Astrocyte (in vitro differentiated cells and primary cell): ENCODE measurements around the gene GRK5. TPM values are rescaled to one million over a fixed set of nuclear protein-coding genes. Genes with fewer than 3 reads are reported as not detected.

Source experiments
- DNase-seq: peaks from one replicate; pipeline ENCODE4 v3.0.0-alpha.2; 2010; ENCODE audit warnings: low read depth
- FAIRE-seq: peaks from 2 replicates; lab custom pipeline; 2011; peaks lifted over from hg19 to GRCh38; lab: Jason Lieb, UNC
- H2AFZ ChIP-seq: 2 replicates; pipeline ENCODE4 v1.6.0; 2012; ENCODE audit warnings: low read depth, low read length, inconsistent platforms
- H3K27ac ChIP-seq: 2 replicates; pipeline ENCODE4 v1.5.1; 2011; ENCODE audit warnings: low read depth, low read length, inconsistent platforms
- H3K27me3 ChIP-seq: 2 replicates; pipeline ENCODE4 v1.6.0; 2011; ENCODE audit warnings: low read length, inconsistent platforms; ENCODE audit not compliant: insufficient read depth
- H3K36me3 ChIP-seq: 2 replicates; pipeline ENCODE4 v1.5.1; 2011; ENCODE audit warnings: low read length, inconsistent platforms; ENCODE audit not compliant: insufficient read depth
- H3K4me1 ChIP-seq: 2 replicates; pipeline ENCODE4 v1.5.1; 2011; ENCODE audit warnings: low read length, inconsistent platforms; ENCODE audit not compliant: insufficient read depth
- H3K4me2 ChIP-seq: 2 replicates; pipeline ENCODE4 v1.6.0; 2012; ENCODE audit warnings: low read length, inconsistent platforms
- H3K4me3 ChIP-seq: 2 replicates; pipeline ENCODE4 v1.5.1; 2011; ENCODE audit warnings: low read depth, mild to moderate bottlenecking, low read length, inconsistent platforms; ENCODE audit not compliant: insufficient read depth
- H3K79me2 ChIP-seq: 2 replicates; pipeline ENCODE4 v1.6.0; 2012; ENCODE audit warnings: mild to moderate bottlenecking, low read length, inconsistent platforms; ENCODE audit not compliant: insufficient read depth
- H3K9ac ChIP-seq: 2 replicates; pipeline ENCODE4 v1.6.0; 2012; ENCODE audit warnings: mild to moderate bottlenecking, low read length, inconsistent platforms
- H3K9me3 ChIP-seq: 2 replicates; pipeline ENCODE4 v1.5.1; 2012; ENCODE audit warnings: low read depth, mild to moderate bottlenecking, low read length, inconsistent platforms; ENCODE audit not compliant: insufficient read depth
- H4K20me1 ChIP-seq: 2 replicates; pipeline ENCODE4 v1.6.0; 2012; ENCODE audit warnings: low read length, inconsistent platforms; ENCODE audit not compliant: insufficient read depth
- H3K27ac Mint-ChIP-seq: one replicate; pipeline ENCODE4 v1.8.0; 2021; ENCODE audit warnings: mild to moderate bottlenecking, mixed read lengths; ENCODE audit not compliant: unreplicated experiment
- H3K27me3 Mint-ChIP-seq: one replicate; pipeline ENCODE4 v1.8.0; 2021; ENCODE audit warnings: low read depth, mixed read lengths; ENCODE audit not compliant: unreplicated experiment
- H3K36me3 Mint-ChIP-seq: one replicate; pipeline ENCODE4 v1.8.0; 2021; ENCODE audit warnings: low read depth, mixed read lengths; ENCODE audit not compliant: unreplicated experiment
- H3K4me1 Mint-ChIP-seq: one replicate; pipeline ENCODE4 v1.8.0; 2021; ENCODE audit warnings: low read depth, mixed read lengths; ENCODE audit not compliant: unreplicated experiment
- H3K4me3 Mint-ChIP-seq: one replicate; pipeline ENCODE4 v1.8.0; 2021; ENCODE audit warnings: mild to moderate bottlenecking, moderate library complexity, mixed read lengths; ENCODE audit not compliant: unreplicated experiment
- H3K9me3 Mint-ChIP-seq: one replicate; pipeline ENCODE4 v1.8.0; 2021; ENCODE audit warnings: mild to moderate bottlenecking, mixed read lengths; ENCODE audit not compliant: unreplicated experiment
- CTCF ChIP-seq: IDR thresholded peaks from 2 replicates; pipeline ENCODE4 v1.5.1; 2011; ENCODE audit warnings: low read depth, mild to moderate bottlenecking, inconsistent platforms, low read length, moderate library complexity; ENCODE audit not compliant: insufficient read depth
- EZH2 ChIP-seq: IDR thresholded peaks from 2 replicates; pipeline ENCODE4 v1.6.1; 2012; ENCODE audit warnings: mild to moderate bottlenecking, low read length, inconsistent platforms; ENCODE audit not compliant: insufficient read depth
- total RNA-seq: library from RNA; stranded (reverse); gene quantifications from 2 replicates; pipeline ENCODE4 v1.2.1, GENCODE V29; 2021

Gene GRK5
- total RNA-seq, 1 donor from 2014 or later, result 8.5 TPM

- H3K27ac Mint-ChIP-seq, result no peak overlapping the region
- Histone ChIP-seq H3K27me3 (no peaks in the 10 kb centered on the region), H3K79me2 (peaks cover 2% of the 10 kb centered on the region), H3K4me1 (peaks cover 27% of the 10 kb centered on the region), H3K9me3 (no peaks in the 10 kb centered on the region), H3K9ac (no peak overlapping the region), H3K36me3 (no peaks in the 10 kb centered on the region), H2AFZ (no peak overlapping the region), H3K4me3 (no peak overlapping the region), H3K4me2 (no peak overlapping the region), H3K27ac (no peak overlapping the region), H4K20me1 (peaks cover 21% of the 10 kb centered on the region)
- no peak overlapping the region for H3K4me3 Mint-ChIP-seq
- FAIRE-seq (no peak), DNase-seq (no peak)
- H3K4me1 Mint-ChIP-seq, result peaks cover 37% of the 10 kb centered on the region
- peaks cover 9% of the 10 kb centered on the region for H3K36me3 Mint-ChIP-seq
- no peak for TF ChIP-seq CTCF
- no peak for TF ChIP-seq EZH2
- H3K9me3 Mint-ChIP-seq, result no peaks in the 10 kb centered on the region
- H3K27me3 Mint-ChIP-seq, result no peaks in the 10 kb centered on the region
These were observed 131.7 kb downstream of the GRK5 start for GRCh38 chr10:119339109-119339508.

- H3K79me2 ChIP-seq, result peaks cover 2% of the 10 kb centered on the region
- H3K27me3 ChIP-seq, result no peaks in the 10 kb centered on the region
- FAIRE-seq, result no peak
- Mint-ChIP-seq H3K36me3 (peaks cover 6% of the 10 kb centered on the region), H3K4me1 (peaks cover 29% of the 10 kb centered on the region), H3K27ac (peak overlapping the region; percentile 63), H3K4me3 (no peak overlapping the region), H3K9me3 (no peaks in the 10 kb centered on the region), H3K27me3 (peaks cover 4% of the 10 kb centered on the region)
- DNase-seq, result no peak
- peaks cover 25% of the 10 kb centered on the region for H3K4me1 ChIP-seq
- H3K36me3 ChIP-seq, result no peaks in the 10 kb centered on the region
- no peak overlapping the region for H3K9ac ChIP-seq
- H3K27ac ChIP-seq, result no peak overlapping the region
- H4K20me1 ChIP-seq, result peaks cover 21% of the 10 kb centered on the region
- peak overlapping the region; percentile 23 for H3K4me2 ChIP-seq
- no peaks in the 10 kb centered on the region for H3K9me3 ChIP-seq
- no peak overlapping the region for H2AFZ ChIP-seq
- H3K4me3 ChIP-seq, result no peak overlapping the region
- no peak for TF ChIP-seq EZH2
- TF ChIP-seq CTCF, result no peak
These were observed 133.6 kb downstream of the GRK5 start for GRCh38 chr10:119340893-119341458.

GRCh38 chr10:119341459-119342301, 134.3 kb downstream of the GRK5 start:
- Histone ChIP-seq H3K9ac (peak overlapping the region; percentile 2), H3K9me3 (no peaks in the 10 kb centered on the region), H3K4me1 (peaks cover 23% of the 10 kb centered on the region), H2AFZ (no peak overlapping the region), H3K27ac (no peak overlapping the region), H3K79me2 (peaks cover 2% of the 10 kb centered on the region), H3K36me3 (no peaks in the 10 kb centered on the region), H3K4me2 (peak overlapping the region; percentile 23), H3K27me3 (no peaks in the 10 kb centered on the region), H3K4me3 (no peak overlapping the region), H4K20me1 (peaks cover 21% of the 10 kb centered on the region)
- Mint-ChIP-seq H3K27me3 (peaks cover 4% of the 10 kb centered on the region), H3K4me3 (no peak overlapping the region), H3K36me3 (peaks cover 4% of the 10 kb centered on the region), H3K27ac (peak overlapping the region; percentile 63), H3K4me1 (peaks cover 27% of the 10 kb centered on the region), H3K9me3 (no peaks in the 10 kb centered on the region)
- TF ChIP-seq EZH2, result no peak
- no peak for TF ChIP-seq CTCF
- FAIRE-seq (no peak), DNase-seq (peak; percentile 71)
